Vagina (tissue), 2 donors: Measurements from ENCODE around the gene COL6A3. TPM values are rescaled to one million over a fixed set of nuclear protein-coding genes. Genes with fewer than 3 reads are reported as not detected.

Experiments used
- DNase-seq, 2 donors: peaks; one replicate each; pipeline ENCODE4 v3.0.0-alpha.2; 2017; ENCODE audit errors: extremely low spot score in 2 of 2
- H3K27ac ChIP-seq: fragments of 200-600 bp; sonication (generic); one replicate; pipeline ENCODE4 v1.5.1; 2019
- H3K27me3 ChIP-seq: fragments of 200-600 bp; sonication (generic); one replicate; pipeline ENCODE4 v1.5.1; 2019
- H3K36me3 ChIP-seq, 2 donors: fragments of 200-600 bp; sonication (generic); one replicate each; pipeline ENCODE4 v1.5.1; 2017 to 2019
- H3K4me1 ChIP-seq: fragments of 200-600 bp; sonication (generic); one replicate; pipeline ENCODE4 v1.5.1; 2019
- H3K4me3 ChIP-seq, 2 donors: fragments of 200-600 bp; sonication (generic); 1 replicate in 1 of 2; 2 replicates in 1 of 2; pipeline ENCODE4 v1.5.1; 2016 to 2019
- H3K9me3 ChIP-seq: fragments of 200-600 bp; sonication (generic); one replicate; pipeline ENCODE4 v1.5.1; 2019
- CTCF ChIP-seq, 3 experiments: fragments of 450-650 bp in 2 of 3; fragments of 200-600 bp in 1 of 3; sonication (generic) in 1 of 3; IDR thresholded peaks; one replicate each; pipeline ENCODE4 v1.5.1; 2017 to 2019; ENCODE audit warnings: antibody characterized with exemption in 3 of 3, mild to moderate bottlenecking in 2 of 3, moderate library complexity in 2 of 3
- POLR2A ChIP-seq, 2 donors: fragments of 450-650 bp; IDR thresholded peaks; one replicate each; pipeline ENCODE4 v1.6.1; 2017; ENCODE audit warnings: antibody characterized with exemption in 2 of 2, mild to moderate bottlenecking in 2 of 2, moderate library complexity in 2 of 2
- POLR2AphosphoS5 ChIP-seq, 2 donors: sonication (generic); formaldehyde crosslinking; IDR thresholded peaks; one replicate each; pipeline ENCODE4 v1.9.0; 2017; ENCODE audit warnings: antibody characterized with exemption in 2 of 2, mild to moderate bottlenecking in 2 of 2, low read depth in 1 of 2; ENCODE audit not compliant: insufficient read depth in 1 of 2
- intact Hi-C: fragments of 100-400 bp; cut with DNase I; formaldehyde crosslinking; loops from one replicate; pipeline ENCODE4 v1.15.1; 2023
- total RNA-seq: library from RNA; depleted of rRNA; stranded (reverse); fragments of >200 nt; gene quantifications from one replicate; pipeline ENCODE4 v1.2.3, GENCODE V29; 2016

The COL6A3 gene
- total RNA-seq, 1 donor from 2014 or later: 315 TPM

- no peak for DNase-seq
- no peaks in the 10 kb centered on the region for H3K27me3 ChIP-seq
- H3K4me1 ChIP-seq: peaks cover 32% of the 10 kb centered on the region
- no peaks in the 10 kb centered on the region for H3K36me3 ChIP-seq
- no peak overlapping the region for H3K4me3 ChIP-seq
- H3K27ac ChIP-seq: peak overlapping the region; percentile 87
- TF ChIP-seq CTCF (IDR thresholded peaks at IDR 0.05) (no peak), POLR2A (IDR thresholded peaks at IDR 0.05) (no peak)
- H3K9me3 ChIP-seq: no peaks in the 10 kb centered on the region
- intact Hi-C loops: no loop called here
These were observed 133.0 kb downstream of the COL6A3 start for GRCh38 chr2:237280939-237281338.

- no peak for TF ChIP-seq CTCF (IDR thresholded peaks at IDR 0.05)
- TF ChIP-seq POLR2AphosphoS5 (IDR thresholded peaks at IDR 0.05; ENCODE audit: insufficient read depth in 1 of 2, low read depth in 1 of 2): no peak
- TF ChIP-seq POLR2A (IDR thresholded peaks at IDR 0.05): no peak
- DNase-seq: no peak
- Histone ChIP-seq H3K27ac (peak overlapping the region; percentile 87), H3K27me3 (no peaks in the 10 kb centered on the region), H3K4me1 (peaks cover 32% of the 10 kb centered on the region), H3K4me3 (no peak overlapping the region), H3K9me3 (no peaks in the 10 kb centered on the region), H3K36me3 (no peaks in the 10 kb centered on the region)
- intact Hi-C loops: no loop called here
These were observed 133.7 kb downstream of the COL6A3 start for GRCh38 chr2:237280229-237280628.

GRCh38 chr2:237279012-237279768 lies 134.8 kb downstream of the COL6A3 start:
- no peak for DNase-seq
- Histone ChIP-seq H3K4me3 (no peak overlapping the region), H3K9me3 (no peaks in the 10 kb centered on the region), H3K27me3 (no peaks in the 10 kb centered on the region), H3K4me1 (peaks cover 32% of the 10 kb centered on the region), H3K27ac (peak overlapping the region; percentile 87), H3K36me3 (no peaks in the 10 kb centered on the region)
- TF ChIP-seq POLR2AphosphoS5 (IDR thresholded peaks at IDR 0.05; ENCODE audit: insufficient read depth in 1 of 2, low read depth in 1 of 2): no peak
- TF ChIP-seq POLR2A (IDR thresholded peaks at IDR 0.05): no peak
- TF ChIP-seq CTCF (IDR thresholded peaks at IDR 0.05): no peak
- intact Hi-C loops: no loop called here

- DNase-seq: peak in 1 of 2 donors; percentile 93
- Histone ChIP-seq H3K9me3 (no peaks in the 10 kb centered on the region), H3K36me3 (no peaks in the 10 kb centered on the region), H3K4me3 (peak overlapping the region; percentile 2), H3K4me1 (peaks cover 32% of the 10 kb centered on the region), H3K27me3 (no peaks in the 10 kb centered on the region), H3K27ac (peak overlapping the region; percentile 87)
- intact Hi-C loops: no loop called here
- TF ChIP-seq CTCF (IDR thresholded peaks at IDR 0.05) (no peak), POLR2AphosphoS5 (IDR thresholded peaks at IDR 0.05; ENCODE audit: insufficient read depth in 1 of 2, low read depth in 1 of 2) (peak in 1 of 2 donors; percentile 53)
These were observed 135.4 kb downstream of the COL6A3 start for GRCh38 chr2:237278568-237278967.

GRCh38 chr2:237276716-237277490 lies 137.1 kb downstream of the COL6A3 start:
- no peak for DNase-seq
- no peaks in the 10 kb centered on the region for H3K36me3 ChIP-seq
- intact Hi-C loops: no loop called here
- H3K27me3 ChIP-seq: no peaks in the 10 kb centered on the region
- TF ChIP-seq POLR2A (IDR thresholded peaks at IDR 0.05) (no peak), POLR2AphosphoS5 (IDR thresholded peaks at IDR 0.05; ENCODE audit: insufficient read depth in 1 of 2, low read depth in 1 of 2) (no peak), CTCF (IDR thresholded peaks at IDR 0.05) (no peak)
- no peak overlapping the region for H3K4me3 ChIP-seq
- H3K4me1 ChIP-seq: peaks cover 29% of the 10 kb centered on the region
- H3K27ac ChIP-seq: peak overlapping the region; percentile 87
- no peaks in the 10 kb centered on the region for H3K9me3 ChIP-seq
